IMR-90 (cell line): ENCODE data around the gene OAF. TPM values are rescaled to one million over a fixed set of nuclear protein-coding genes. Genes with fewer than 3 reads are reported as not detected.

Source experiments
- ATAC-seq: fragments of 200-7000 bp; cut with Tn5 transposase; 2 replicates; pipeline ENCODE4 v1.9.1; 2020; ENCODE audit warnings: low read depth, mild to moderate bottlenecking, moderate library complexity
- BruUV-seq: library from RNA; stranded (reverse); fragments of 400-500 nt; replicated peaks from 2 replicates; lab custom pipeline; 2021; lab: Mats Ljungman, UMichigan
- CTCF ChIA-PET: fragments of 300-600 bp; formaldehyde crosslinking; extraction: SDS; loops from one replicate; lab custom pipeline; 2021; ENCODE audit warnings: antibody characterized with exemption; lab: Yijun Ruan, JAX
- POLR2A ChIA-PET: fragments of 300-600 bp; sonication (Branson Sonifier 250); formaldehyde crosslinking; loops from one replicate; lab custom pipeline; 2022; ENCODE audit warnings: antibody characterized with exemption; ENCODE audit not compliant: unreplicated experiment; lab: Charles Lee
- DNase-seq: peaks from one replicate; pipeline ENCODE4 v3.0.0; 2013
- H2AFZ ChIP-seq: replicated peaks from 2 replicates; pipeline ENCODE3; 2013; ENCODE audit warnings: low read length, mild to moderate bottlenecking; ENCODE audit not compliant: poor library complexity
- H2AK5ac ChIP-seq: 2 replicates; pipeline ENCODE4 v1.6.1; 2013; ENCODE audit warnings: low read depth, low read length, inconsistent platforms
- H2AK9ac ChIP-seq: replicated peaks from 2 replicates; pipeline ENCODE3; 2013; ENCODE audit warnings: mild to moderate bottlenecking, low read depth, low read length, moderate library complexity; ENCODE audit not compliant: poor library complexity
- H2BK120ac ChIP-seq: 2 replicates; pipeline ENCODE4 v1.6.1; 2013; ENCODE audit warnings: low read depth, low read length, inconsistent platforms
- H2BK15ac ChIP-seq: 3 replicates; pipeline ENCODE4 v1.6.1; 2013; ENCODE audit warnings: low read depth, low read length, inconsistent platforms
- H2BK20ac ChIP-seq: 2 replicates; pipeline ENCODE4 v1.6.1; 2013; ENCODE audit warnings: low read depth, mild to moderate bottlenecking, inconsistent platforms, low read length, moderate library complexity
- H2BK5ac ChIP-seq: 2 replicates; pipeline ENCODE4 v1.6.1; 2013; ENCODE audit warnings: mild to moderate bottlenecking, low read depth, low read length, inconsistent platforms; ENCODE audit not compliant: poor library complexity, severe bottlenecking
- H3K14ac ChIP-seq: replicated peaks from 2 replicates; pipeline ENCODE4 v1.6.1; 2013; ENCODE audit warnings: low read depth, low read length, inconsistent platforms
- H3K18ac ChIP-seq: 2 replicates; pipeline ENCODE4 v1.6.1; 2013; ENCODE audit warnings: low read depth, low read length, control low read depth
- H3K23ac ChIP-seq: 2 replicates; pipeline ENCODE4 v1.6.1; 2013; ENCODE audit warnings: low read depth, low read length, inconsistent platforms
- H3K27ac ChIP-seq: 2 replicates; pipeline ENCODE4 v1.5.1; 2013; ENCODE audit warnings: mild to moderate bottlenecking, control low read depth, low read length; ENCODE audit not compliant: insufficient read depth
- H3K27me3 ChIP-seq: 2 replicates; pipeline ENCODE4 v1.6.1; 2013; ENCODE audit warnings: low read length; ENCODE audit not compliant: control insufficient read depth, insufficient read depth
- H3K36me3 ChIP-seq: 2 replicates; pipeline ENCODE4 v1.6.1; 2013; ENCODE audit warnings: low read length, mixed read lengths; ENCODE audit not compliant: control insufficient read depth, insufficient read depth
- H3K4ac ChIP-seq: 2 replicates; pipeline ENCODE4 v1.6.1; 2013; ENCODE audit warnings: low read depth, low read length, inconsistent platforms
- H3K4me1 ChIP-seq: 2 replicates; pipeline ENCODE4 v1.6.1; 2013; ENCODE audit warnings: low read length, mixed read lengths; ENCODE audit not compliant: control insufficient read depth, insufficient read depth
- H3K4me2 ChIP-seq: 2 replicates; pipeline ENCODE4 v1.6.1; 2013; ENCODE audit warnings: low read depth, mild to moderate bottlenecking, control low read depth, low read length, moderate library complexity
- H3K4me3 ChIP-seq: 2 replicates; pipeline ENCODE4 v1.5.1; 2013; ENCODE audit warnings: low read depth, mild to moderate bottlenecking, control low read depth, low read length, moderate library complexity; ENCODE audit not compliant: insufficient read depth
- H3K56ac ChIP-seq: 2 replicates; pipeline ENCODE4 v1.6.1; 2013; ENCODE audit warnings: low read length, inconsistent platforms; ENCODE audit not compliant: insufficient read depth; ENCODE audit errors: extremely low read depth
- H3K79me1 ChIP-seq, 2 experiments: 2 replicates each; pipeline ENCODE4 v1.6.1; 2013; ENCODE audit warnings: low read length in 2 of 2, inconsistent platforms in 1 of 2, low read depth in 1 of 2
- H3K9ac ChIP-seq: 2 replicates; pipeline ENCODE4 v1.6.1; 2013; ENCODE audit warnings: low read depth, low read length, control low read depth
- H3K9me1 ChIP-seq: 2 replicates; pipeline ENCODE4 v1.6.1; 2013; ENCODE audit warnings: low read length, inconsistent platforms; ENCODE audit not compliant: insufficient read depth
- H3K9me3 ChIP-seq: 2 replicates; pipeline ENCODE4 v1.6.1; 2013; ENCODE audit warnings: low read length; ENCODE audit not compliant: control insufficient read depth, insufficient read depth
- H4K20me1 ChIP-seq: 2 replicates; pipeline ENCODE4 v1.6.1; 2013; ENCODE audit warnings: low read length, inconsistent platforms; ENCODE audit not compliant: insufficient read depth
- H4K5ac ChIP-seq: 2 replicates; pipeline ENCODE4 v1.6.1; 2013; ENCODE audit warnings: mild to moderate bottlenecking, low read depth, low read length, control low read depth
- H4K8ac ChIP-seq, 2 experiments: 2 replicates each; pipeline ENCODE4 v1.6.1; 2013; ENCODE audit warnings: low read depth in 2 of 2, low read length in 2 of 2, control low read depth in 1 of 2, inconsistent platforms in 1 of 2
- H4K91ac ChIP-seq: 2 replicates; pipeline ENCODE4 v1.6.1; 2013; ENCODE audit warnings: low read depth, low read length, inconsistent platforms; ENCODE audit not compliant: insufficient read depth
- CEBPB ChIP-seq: IDR thresholded peaks from 2 replicates; pipeline ENCODE4 v1.6.1; 2012; ENCODE audit warnings: low read depth, low read length, improper control_type of control experiment
- CHD1 ChIP-seq: IDR thresholded peaks from 2 replicates; pipeline ENCODE4 v1.6.1; 2012; ENCODE audit warnings: low read depth, low read length, improper control_type of control experiment
- FOS ChIP-seq: fragments of 150-350 bp; IDR thresholded peaks from 2 replicates; pipeline ENCODE4 v1.6.1; 2016; ENCODE audit warnings: low read depth, low read length
- MAFK ChIP-seq: IDR thresholded peaks from 2 replicates; pipeline ENCODE4 v1.6.1; 2012; ENCODE audit warnings: low read depth, low read length, improper control_type of control experiment
- MAZ ChIP-seq: IDR thresholded peaks from 2 replicates; pipeline ENCODE4 v1.6.1; 2012; ENCODE audit warnings: low read depth, mild to moderate bottlenecking, low read length, improper control_type of control experiment, moderate library complexity, borderline replicate concordance
- MXI1 ChIP-seq: IDR thresholded peaks from 2 replicates; pipeline ENCODE4 v1.6.1; 2012; ENCODE audit warnings: low read depth, mild to moderate bottlenecking, low read length, moderate library complexity, borderline replicate concordance
- NFE2L2 ChIP-seq: fragments of 150-350 bp; IDR thresholded peaks from 2 replicates; pipeline ENCODE4 v1.6.1; 2016; ENCODE audit warnings: low read depth, mild to moderate bottlenecking, low read length
- POLR2A ChIP-seq: IDR thresholded peaks from 2 replicates; pipeline ENCODE4 v1.6.1; 2012; ENCODE audit warnings: mild to moderate bottlenecking, low read depth, low read length
- RAD21 ChIP-seq: IDR thresholded peaks from 2 replicates; pipeline ENCODE4 v1.6.1; 2012; ENCODE audit warnings: low read length, improper control_type of control experiment
- RCOR1 ChIP-seq: IDR thresholded peaks from 2 replicates; pipeline ENCODE4 v1.6.1; 2012; ENCODE audit warnings: mild to moderate bottlenecking, low read length, improper control_type of control experiment; ENCODE audit not compliant: insufficient replicate concordance
- SMC3 ChIP-seq: fragments of 150-350 bp; IDR thresholded peaks from 2 replicates; pipeline ENCODE4 v1.6.1; 2016; ENCODE audit warnings: low read depth, mild to moderate bottlenecking, antibody characterized with exemption, low read length, moderate library complexity
- WGBS, 2 experiments: methylation state at CpG; one replicate each; pipeline versions ENCODE4 v1.1.5 to v1.1.7; 2013; ENCODE audit warnings: missing lambda C conversion rate in 2 of 2; ENCODE audit not compliant: insufficient read length in 1 of 2; ENCODE audit errors: extremely low coverage in 2 of 2; 5-methylcytosine and 5-hydroxymethylcytosine counted together
- dilution Hi-C: fragments of 300-500 bp; cut with HindIII; formaldehyde crosslinking; loops from one replicate; pipeline ENCODE4 v1.14.3; 2018; ENCODE audit warnings: low sequenced_read_pairs; ENCODE audit not compliant: unreplicated experiment
- in situ Hi-C: fragments of 300-500 bp; cut with MboI; formaldehyde crosslinking; loops from 3 replicates; pipeline ENCODE4 v1.14.3; 2019; ENCODE audit warnings: low sequenced_read_pairs, inconsistent platforms, mixed read lengths
- intact Hi-C: fragments of 100-400 bp; cut with micrococcal nuclease; formaldehyde crosslinking; loops from 2 replicates; pipeline ENCODE4 v1.10.0; 2022
- polyA plus RNA-seq, 3 experiments: library from polyadenylated mRNA; depleted of rRNA; stranded (reverse); fragments of >200 nt; gene quantifications; 2 replicates each; pipeline ENCODE4 v1.2.3, GENCODE V29; 2012; ENCODE audit warnings: low replicate concordance in 1 of 3
- total RNA-seq: library from RNA; depleted of rRNA; stranded (reverse); fragments of >200 nt; gene quantifications from 2 replicates; pipeline ENCODE4 v1.2.3, GENCODE V29; 2012
- TF ChIP-seq, protein P1 (sequence below): conservative IDR thresholded peaks from 2 replicates; pipeline ENCODE4 v1.5.1; 2012; ENCODE audit warnings: mild to moderate bottlenecking, low read depth, low read length, improper control_type of control experiment
- TF ChIP-seq, protein P2 (sequence below): fragments of 150-350 bp; IDR thresholded peaks from 2 replicates; pipeline ENCODE4 v1.6.1; 2016; ENCODE audit warnings: low read depth, mild to moderate bottlenecking, low read length, moderate library complexity, borderline replicate concordance
- TF ChIP-seq, protein P3 (sequence below): fragments of 150-350 bp; IDR thresholded peaks from 2 replicates; pipeline ENCODE4 v1.6.1; 2017; ENCODE audit warnings: mild to moderate bottlenecking, antibody characterized with exemption, low read length, low read depth

Gene OAF
- total and polyA plus RNA-seq, 2 of the 4 experiments (the other 2 are of a cell fraction), result 9.9 to 42.0 TPM

GRCh38 chr11:120201653-120202052 lies 9.2 kb upstream of the OAF start:
- Histone ChIP-seq H4K5ac (no peak overlapping the region), H3K27ac (no peak overlapping the region), H3K56ac (no peak overlapping the region), H3K23ac (no peak overlapping the region), H3K4ac (no peak overlapping the region), H3K9me3 (no peaks in the 10 kb centered on the region), H3K4me3 (no peak overlapping the region), H3K9ac (no peak overlapping the region), H4K8ac (no peak overlapping the region), H2BK120ac (no peak overlapping the region), H3K27me3 (peaks cover 27% of the 10 kb centered on the region), H2BK5ac (no peak overlapping the region), H3K4me2 (no peak overlapping the region), H3K9me1 (peaks cover 3% of the 10 kb centered on the region; the same call in 1 of the 2 replicates), H2BK20ac (no peak overlapping the region), H2AK9ac (no peak overlapping the region), H3K14ac (no peak overlapping the region), H4K91ac (no peak overlapping the region), H3K79me1 (no peaks in the 10 kb centered on the region), H2AFZ (no peak overlapping the region), H3K36me3 (no peaks in the 10 kb centered on the region), H2AK5ac (no peak overlapping the region), H3K4me1 (peaks cover 4% of the 10 kb centered on the region), H4K20me1 (no peaks in the 10 kb centered on the region), H3K18ac (no peak overlapping the region), H2BK15ac (no peak overlapping the region)
- intact Hi-C loops, result no loop called here
- ChIA-PET CTCF (interaction anchor here (1.3 kb wide), 1 partner anchor 13 kb away, joined by 4 read pairs; no protein-coding TSS in a partner anchor), POLR2A (no interaction called here)
- ATAC-seq (no peak), DNase-seq (no peak)
- dilution Hi-C loops, result no loop called here
- no peak for TF ChIP-seq FOS
- TF ChIP-seq CHD1, result no peak
- TF ChIP-seq, protein P1, sequence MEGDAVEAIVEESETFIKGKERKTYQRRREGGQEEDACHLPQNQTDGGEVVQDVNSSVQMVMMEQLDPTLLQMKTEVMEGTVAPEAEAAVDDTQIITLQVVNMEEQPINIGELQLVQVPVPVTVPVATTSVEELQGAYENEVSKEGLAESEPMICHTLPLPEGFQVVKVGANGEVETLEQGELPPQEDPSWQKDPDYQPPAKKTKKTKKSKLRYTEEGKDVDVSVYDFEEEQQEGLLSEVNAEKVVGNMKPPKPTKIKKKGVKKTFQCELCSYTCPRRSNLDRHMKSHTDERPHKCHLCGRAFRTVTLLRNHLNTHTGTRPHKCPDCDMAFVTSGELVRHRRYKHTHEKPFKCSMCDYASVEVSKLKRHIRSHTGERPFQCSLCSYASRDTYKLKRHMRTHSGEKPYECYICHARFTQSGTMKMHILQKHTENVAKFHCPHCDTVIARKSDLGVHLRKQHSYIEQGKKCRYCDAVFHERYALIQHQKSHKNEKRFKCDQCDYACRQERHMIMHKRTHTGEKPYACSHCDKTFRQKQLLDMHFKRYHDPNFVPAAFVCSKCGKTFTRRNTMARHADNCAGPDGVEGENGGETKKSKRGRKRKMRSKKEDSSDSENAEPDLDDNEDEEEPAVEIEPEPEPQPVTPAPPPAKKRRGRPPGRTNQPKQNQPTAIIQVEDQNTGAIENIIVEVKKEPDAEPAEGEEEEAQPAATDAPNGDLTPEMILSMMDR, result no peak
- no peak for TF ChIP-seq RCOR1
- no peak for TF ChIP-seq MAFK
- no peak for TF ChIP-seq POLR2A
- no peak for TF ChIP-seq RAD21
- no peak for TF ChIP-seq CEBPB
- TF ChIP-seq, protein P2, sequence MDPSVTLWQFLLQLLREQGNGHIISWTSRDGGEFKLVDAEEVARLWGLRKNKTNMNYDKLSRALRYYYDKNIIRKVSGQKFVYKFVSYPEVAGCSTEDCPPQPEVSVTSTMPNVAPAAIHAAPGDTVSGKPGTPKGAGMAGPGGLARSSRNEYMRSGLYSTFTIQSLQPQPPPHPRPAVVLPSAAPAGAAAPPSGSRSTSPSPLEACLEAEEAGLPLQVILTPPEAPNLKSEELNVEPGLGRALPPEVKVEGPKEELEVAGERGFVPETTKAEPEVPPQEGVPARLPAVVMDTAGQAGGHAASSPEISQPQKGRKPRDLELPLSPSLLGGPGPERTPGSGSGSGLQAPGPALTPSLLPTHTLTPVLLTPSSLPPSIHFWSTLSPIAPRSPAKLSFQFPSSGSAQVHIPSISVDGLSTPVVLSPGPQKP, result no peak
- TF ChIP-seq NFE2L2, result no peak
- TF ChIP-seq MAZ, result no peak
- TF ChIP-seq, protein P3, sequence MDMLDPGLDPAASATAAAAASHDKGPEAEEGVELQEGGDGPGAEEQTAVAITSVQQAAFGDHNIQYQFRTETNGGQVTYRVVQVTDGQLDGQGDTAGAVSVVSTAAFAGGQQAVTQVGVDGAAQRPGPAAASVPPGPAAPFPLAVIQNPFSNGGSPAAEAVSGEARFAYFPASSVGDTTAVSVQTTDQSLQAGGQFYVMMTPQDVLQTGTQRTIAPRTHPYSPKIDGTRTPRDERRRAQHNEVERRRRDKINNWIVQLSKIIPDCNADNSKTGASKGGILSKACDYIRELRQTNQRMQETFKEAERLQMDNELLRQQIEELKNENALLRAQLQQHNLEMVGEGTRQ, result no peak
- no peak for TF ChIP-seq SMC3
- no peak for TF ChIP-seq MXI1
- no TSS peak for BruUV-seq
- no CpG with 5 or more reads among the region's 3 CpGs for WGBS, 2 experiments
- in situ Hi-C loops, result no loop called here
